Ramos (cell line): ENCODE measurements around the gene PON2.
"Not testable (repeated sequence)": the region's sequence is repeated elsewhere in the genome, so short reads cannot be mapped to it uniquely, and the experiment has no call there.

Experiments
- in situ Hi-C: fragments of 300-500 bp; cut with MboI; formaldehyde crosslinking; loops from one replicate; pipeline ENCODE4 v1.14.3; 2022; ENCODE audit warnings: low sequenced_read_pairs; ENCODE audit not compliant: unreplicated experiment

Gene PON2

DNA sequence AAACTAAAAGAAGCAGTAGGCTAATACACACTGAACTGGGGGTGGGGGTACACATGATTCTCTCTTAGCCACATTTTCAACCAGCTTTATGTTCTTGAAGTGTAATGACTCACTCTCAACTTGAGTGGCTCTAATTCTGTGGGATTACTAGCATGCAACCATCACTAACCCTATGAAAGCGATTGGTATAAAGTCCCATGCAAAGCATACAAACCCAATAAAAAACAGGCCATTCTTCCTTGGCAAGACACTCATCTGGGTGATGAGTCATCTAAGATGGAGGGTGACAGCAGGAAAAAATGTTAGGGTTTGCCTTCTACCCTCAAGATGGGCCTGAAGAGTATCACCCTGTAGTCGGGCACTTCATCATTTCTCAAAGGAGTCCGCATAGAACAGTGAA is 23.8 kb downstream of the PON2 start:
- in situ Hi-C loops = no loop called here

GRCh38 chr7:95407751-95408150 is 27.1 kb downstream of the PON2 start:
- in situ Hi-C loops = no loop called here

- in situ Hi-C loops = no loop called here
Measured at GRCh38 chr7:95405800-95406199, 29.0 kb downstream of the PON2 start.

GRCh38 chr7:95405208-95405607 is 29.6 kb downstream of the PON2 start:
- in situ Hi-C loops = no loop called here

GRCh38 chr7:95404316-95404865 is 30.4 kb downstream of the PON2 start:
- in situ Hi-C loops = no loop called here

DNA sequence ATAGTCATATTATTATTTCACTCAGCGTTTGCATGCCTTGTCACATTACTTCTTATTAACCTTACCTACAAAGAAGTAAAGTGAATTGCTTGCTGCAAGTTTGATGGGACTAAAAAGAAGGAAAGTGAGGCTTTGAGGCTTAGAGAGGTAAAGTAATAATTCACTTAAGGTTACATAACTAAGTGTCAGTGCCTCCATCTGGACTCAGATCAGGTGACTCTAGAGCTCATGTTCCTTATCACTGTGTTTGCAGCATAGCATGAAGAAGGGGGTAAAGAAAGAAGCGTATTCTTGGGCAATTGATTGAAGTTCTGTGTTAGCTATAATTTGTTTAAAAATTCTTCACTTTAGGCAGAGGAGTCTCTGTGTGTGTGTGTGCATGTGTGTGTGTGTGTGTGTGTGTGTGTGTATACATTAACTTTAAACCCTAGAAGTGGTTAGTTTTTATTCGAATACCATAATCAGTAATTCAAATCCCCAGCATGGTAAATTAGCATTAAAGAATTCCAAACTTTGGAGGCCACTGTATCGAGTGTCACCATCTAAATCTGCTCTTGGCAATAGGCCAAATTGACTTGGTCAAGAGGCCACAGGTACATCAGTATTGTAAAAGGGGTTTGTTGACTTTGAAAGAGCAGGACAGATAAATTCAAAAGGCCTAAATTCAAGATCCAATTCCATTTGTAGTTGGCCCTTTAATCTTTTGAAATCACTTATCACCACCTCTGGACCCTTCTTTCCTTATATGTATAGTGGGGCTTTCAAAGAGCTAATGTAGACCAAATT is 36.5 kb downstream of the PON2 start:
- in situ Hi-C loops = no loop called here

GRCh38 chr7:95397381-95397780 is 37.4 kb downstream of the PON2 start:
- in situ Hi-C loops = no loop called here

DNA sequence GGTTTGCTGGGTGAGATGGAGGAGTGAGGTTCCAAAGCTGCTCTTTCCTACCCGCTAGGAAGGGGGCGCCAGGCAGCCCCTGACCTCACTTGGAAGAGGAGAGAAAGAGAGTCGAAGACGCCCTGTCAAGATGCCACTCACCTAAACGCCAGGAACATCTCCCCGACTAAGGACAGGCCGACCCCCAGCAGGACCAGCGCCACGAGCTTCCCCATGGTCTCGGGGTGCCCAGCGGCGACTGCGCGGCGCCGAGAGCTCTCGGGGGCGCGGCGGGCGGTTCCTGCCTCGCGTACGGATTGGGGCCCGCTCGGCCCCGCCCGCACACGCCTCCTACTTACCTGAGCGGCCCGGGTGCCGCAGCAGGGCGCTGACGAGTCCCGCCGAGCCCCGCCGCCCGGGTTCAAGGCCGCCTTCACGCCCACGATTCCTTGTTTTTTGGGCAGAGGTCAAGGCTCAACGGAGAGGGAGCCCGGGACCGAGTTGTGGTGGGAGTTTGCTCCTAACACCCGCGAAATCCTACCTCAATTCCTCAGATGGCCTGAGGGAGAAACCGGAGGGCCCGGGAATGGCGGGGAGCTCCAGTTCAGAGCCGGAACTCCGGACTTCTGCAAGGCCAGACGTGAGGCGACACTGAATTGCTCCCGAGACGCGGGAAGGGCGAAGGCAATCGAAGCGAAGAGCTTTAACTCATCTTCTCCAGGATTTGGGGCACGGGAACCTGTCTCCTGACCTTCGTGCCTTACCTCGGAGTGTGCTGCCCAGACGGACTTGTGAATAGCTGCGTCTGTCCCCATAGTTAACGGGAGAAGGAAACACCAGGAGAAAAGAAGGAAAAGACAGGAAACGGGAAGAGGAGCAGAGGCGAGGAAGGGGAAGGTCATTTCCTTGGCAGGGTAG is 38.4 kb downstream of the PON2 start, which contains the start of gene PON3:
TSS of gene PON3 (minus strand) at position 240 of the 897 bp plus-strand sequence. CDS start at position 215, 25 bp downstream.
- in situ Hi-C loops = no loop called here

- in situ Hi-C loops = no loop called here
Measured at GRCh38 chr7:95395755-95396135, 39.1 kb downstream of the PON2 start.

DNA sequence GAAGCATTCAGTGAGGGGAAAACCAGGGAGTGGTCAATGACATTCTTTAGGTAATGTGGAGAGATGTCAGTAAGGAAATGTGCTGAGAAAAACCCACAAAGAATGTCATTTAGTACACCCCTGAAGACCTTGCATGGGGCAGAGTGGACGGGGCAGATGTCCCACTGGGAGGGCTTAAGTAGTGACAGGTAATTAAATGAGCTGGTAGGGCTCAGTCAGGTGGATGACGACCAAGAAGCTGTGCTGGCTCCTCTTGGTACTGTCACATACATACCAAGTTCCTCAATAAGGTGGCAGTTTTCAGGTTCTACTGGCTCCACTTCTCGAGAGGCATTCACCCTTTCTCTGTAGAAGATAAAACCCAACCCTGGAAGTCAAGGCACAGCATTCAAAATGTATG is 40.5 kb downstream of the PON2 start:
- in situ Hi-C loops = no loop called here

DNA sequence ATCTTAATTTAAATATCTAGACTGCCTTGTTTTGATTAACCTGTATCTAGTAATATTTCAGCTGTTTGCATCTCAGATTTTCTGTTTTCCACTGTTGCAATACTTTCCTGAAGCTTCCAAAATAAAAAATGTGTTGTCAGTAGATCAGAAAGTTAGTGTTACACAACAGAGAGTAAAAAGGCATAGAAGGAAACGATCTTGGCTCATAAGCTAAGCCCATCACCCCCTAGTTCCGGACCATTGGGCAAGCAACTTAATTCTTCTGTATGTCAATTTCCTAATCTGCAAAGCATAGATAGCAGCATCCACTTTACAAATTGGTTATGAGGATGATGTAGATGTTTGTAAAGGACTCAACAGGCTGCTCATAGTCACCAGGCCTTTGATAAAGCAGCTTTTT is 43.1 kb downstream of the PON2 start:
- in situ Hi-C loops = no loop called here

DNA sequence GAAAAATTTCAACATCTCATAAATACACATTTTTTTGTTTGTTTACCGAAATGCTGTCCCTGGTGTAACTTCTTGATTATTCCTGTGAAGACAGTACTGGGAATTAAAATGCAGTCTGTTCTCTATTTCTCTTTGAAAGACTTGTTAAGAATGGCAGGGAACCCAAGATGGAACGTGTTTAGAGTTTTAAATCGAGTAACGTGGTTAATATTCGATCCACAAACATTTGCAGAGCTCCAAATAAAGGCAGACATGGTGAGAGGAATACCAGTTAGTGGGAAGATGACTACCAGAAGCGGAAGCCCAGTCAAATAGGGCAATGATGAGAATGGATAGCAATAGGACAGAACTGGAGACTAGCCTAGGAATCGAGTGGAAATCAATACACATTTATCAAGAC is 45.3 kb downstream of the PON2 start:
- in situ Hi-C loops = no loop called here

DNA sequence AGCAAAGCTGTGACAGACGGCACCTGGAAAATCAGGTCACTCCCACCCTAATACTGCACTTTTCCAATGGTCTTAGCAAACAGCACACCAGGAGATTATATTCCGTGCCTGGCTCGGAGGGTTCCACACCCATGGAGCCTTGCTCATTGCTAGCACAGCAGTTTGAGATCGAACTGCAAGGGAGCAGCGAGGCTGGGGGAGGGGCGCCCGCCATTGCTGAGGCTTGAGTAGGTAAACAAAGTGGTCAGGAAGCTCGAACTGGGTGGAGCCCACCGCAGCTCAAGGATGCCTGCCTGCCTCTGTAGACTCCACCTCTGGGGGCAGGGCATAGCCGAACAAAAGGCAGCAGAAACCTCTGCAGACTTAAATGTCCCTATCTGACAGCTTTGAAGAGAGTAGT is 55.4 kb downstream of the PON2 start:
- in situ Hi-C loops = not testable (repeated sequence)

GRCh38 chr7:95376632-95377400 is 58.0 kb downstream of the PON2 start:
- in situ Hi-C loops = no loop called here

- in situ Hi-C loops = no loop called here
Measured at GRCh38 chr7:95375591-95376257, 59.1 kb downstream of the PON2 start.

DNA sequence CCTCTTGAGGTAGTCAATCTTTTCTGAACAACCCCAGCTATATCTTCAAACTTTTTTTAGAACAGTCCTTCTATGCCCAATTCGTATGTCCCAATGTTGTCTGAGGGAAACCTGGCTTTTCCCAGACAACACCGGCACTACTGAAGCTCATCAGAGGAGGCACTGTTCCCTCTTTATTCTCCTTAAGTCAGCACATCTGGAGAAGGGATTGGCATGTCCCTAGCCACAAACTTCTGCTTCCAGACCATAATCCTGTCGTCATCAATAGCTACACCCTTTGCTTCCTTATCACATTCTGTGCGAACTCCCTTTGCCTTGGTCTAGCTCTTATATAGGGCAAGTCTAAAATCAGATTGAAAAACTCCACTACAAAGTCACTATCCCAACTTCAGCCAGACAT is 61.5 kb downstream of the PON2 start:
- in situ Hi-C loops = no loop called here

GRCh38 chr7:95368235-95368634 is 66.6 kb downstream of the PON2 start:
- in situ Hi-C loops = no loop called here

- in situ Hi-C loops = no loop called here
Measured at GRCh38 chr7:95367606-95368005, 67.2 kb downstream of the PON2 start.

DNA sequence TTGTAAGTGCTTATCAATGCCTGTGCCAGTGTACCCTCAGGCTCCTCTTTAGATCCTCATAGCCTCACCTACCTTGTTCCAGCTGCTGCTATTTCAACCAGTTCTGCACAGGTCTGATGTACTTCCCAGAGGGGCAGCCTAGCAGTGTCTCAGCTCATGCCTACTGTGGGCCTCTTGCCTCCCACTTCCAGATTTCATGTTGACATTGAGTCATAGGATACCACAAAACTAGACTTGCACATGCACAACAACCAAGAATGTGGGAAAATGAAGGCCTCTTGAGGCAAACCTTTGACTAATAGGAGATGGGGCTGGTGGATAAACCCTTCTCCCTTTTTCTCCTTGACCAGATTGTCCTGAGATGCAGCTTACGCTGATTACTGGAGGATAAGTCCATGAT is 69.7 kb downstream of the PON2 start:
- in situ Hi-C loops = no loop called here

GRCh38 chr7:95357623-95358022 is 77.2 kb downstream of the PON2 start:
- in situ Hi-C loops = no loop called here
